ENCODE data around the gene MCMBP.
"Not testable (repeated sequence)": the region's sequence is repeated elsewhere in the genome, so short reads cannot be mapped to it uniquely, and the experiment has no call there.

MCMBP gene

DNA sequence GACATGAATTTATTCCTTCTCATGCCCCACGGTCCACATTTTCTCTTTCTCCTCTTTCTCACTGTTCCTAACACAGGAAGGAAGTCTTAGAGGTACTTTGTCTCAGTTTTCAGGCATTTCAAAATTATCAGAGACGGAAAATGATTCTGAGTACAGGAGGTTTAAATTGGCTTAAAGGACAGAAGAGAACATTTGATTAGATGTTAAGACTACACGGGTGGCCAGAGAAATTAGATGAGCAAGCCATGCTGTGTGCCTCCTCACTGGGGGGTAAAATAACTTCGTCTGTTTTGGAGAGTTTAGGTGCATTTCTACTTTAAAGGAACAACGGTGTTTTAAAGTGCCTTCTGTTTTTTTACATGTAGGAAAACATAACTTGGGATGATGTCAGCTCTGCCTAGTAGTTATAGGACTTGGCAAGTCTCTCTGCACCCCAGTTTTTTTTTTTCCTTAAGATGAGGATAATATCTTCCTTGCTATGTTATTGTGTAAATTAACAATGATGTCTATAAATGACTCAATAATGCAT lies 66.9 kb downstream of the MCMBP start:
- Histone ChIP-seq H3K27me3 (ENCODE audit: insufficient read depth, low read depth, severe bottlenecking) (no peaks in the 10 kb centered on the region), H3K9me3 (ENCODE audit: severe bottlenecking) (no peaks in the 10 kb centered on the region), H3K27ac (no peak overlapping the region), H3K4me3 (ENCODE audit: low read depth, low read length) (no peak overlapping the region), H3K36me3 (peaks cover 17% of the 10 kb centered on the region)
- TF ChIP-seq, protein P1, sequence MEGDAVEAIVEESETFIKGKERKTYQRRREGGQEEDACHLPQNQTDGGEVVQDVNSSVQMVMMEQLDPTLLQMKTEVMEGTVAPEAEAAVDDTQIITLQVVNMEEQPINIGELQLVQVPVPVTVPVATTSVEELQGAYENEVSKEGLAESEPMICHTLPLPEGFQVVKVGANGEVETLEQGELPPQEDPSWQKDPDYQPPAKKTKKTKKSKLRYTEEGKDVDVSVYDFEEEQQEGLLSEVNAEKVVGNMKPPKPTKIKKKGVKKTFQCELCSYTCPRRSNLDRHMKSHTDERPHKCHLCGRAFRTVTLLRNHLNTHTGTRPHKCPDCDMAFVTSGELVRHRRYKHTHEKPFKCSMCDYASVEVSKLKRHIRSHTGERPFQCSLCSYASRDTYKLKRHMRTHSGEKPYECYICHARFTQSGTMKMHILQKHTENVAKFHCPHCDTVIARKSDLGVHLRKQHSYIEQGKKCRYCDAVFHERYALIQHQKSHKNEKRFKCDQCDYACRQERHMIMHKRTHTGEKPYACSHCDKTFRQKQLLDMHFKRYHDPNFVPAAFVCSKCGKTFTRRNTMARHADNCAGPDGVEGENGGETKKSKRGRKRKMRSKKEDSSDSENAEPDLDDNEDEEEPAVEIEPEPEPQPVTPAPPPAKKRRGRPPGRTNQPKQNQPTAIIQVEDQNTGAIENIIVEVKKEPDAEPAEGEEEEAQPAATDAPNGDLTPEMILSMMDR (IDR thresholded peaks at IDR 0.05; ENCODE audit: low read depth, low read length) = no peak
- no peak for DNase-seq

DNA sequence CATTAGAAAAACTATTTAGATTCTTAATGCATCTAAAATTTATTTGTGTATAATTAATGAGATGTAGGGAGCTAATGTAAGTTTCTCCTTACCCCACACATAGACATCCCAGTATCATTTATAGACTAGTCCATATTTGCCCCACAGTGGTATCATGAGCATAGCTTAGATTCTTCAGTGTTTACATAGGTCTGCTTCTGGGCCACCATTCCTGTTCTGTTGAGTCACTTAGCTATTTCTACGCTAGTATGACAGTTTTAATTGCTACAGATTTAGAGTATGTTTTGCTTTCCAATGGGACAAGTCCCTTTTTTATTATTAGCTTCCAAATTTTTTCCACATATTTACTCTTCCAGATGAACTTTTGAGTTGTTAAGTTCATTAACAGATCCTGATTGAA lies 69.4 kb downstream of the MCMBP start:
- Histone ChIP-seq H3K27ac (no peak overlapping the region), H3K27me3 (ENCODE audit: insufficient read depth, low read depth, severe bottlenecking) (no peaks in the 10 kb centered on the region)
- DNase-seq = no peak

DNA sequence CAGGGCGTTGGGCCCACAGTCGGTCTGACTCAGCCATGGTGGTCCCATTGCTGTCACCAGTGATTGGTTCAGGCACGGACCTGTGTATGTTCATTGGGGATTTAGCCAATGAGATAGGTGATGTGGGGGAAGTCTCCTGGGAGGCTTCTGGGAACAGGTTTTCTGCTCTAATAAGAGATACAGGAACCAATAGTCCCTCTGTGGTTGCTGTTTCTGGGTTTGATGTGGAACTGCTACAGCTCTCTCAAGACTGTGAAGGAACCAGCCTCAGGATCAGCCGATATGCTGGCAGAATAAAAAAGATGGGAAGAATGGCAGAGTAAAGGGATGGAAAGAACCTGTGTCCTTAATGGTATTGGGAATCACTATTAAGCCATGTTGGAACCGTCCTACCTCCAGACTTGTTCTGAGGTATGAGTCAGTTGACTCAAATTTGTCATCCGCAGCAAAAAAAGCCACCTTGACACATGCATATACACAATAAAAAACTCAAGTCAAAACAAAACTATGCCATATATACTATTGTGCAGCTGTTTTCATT lies 70.6 kb downstream of the MCMBP start:
- Histone ChIP-seq H3K27me3 (ENCODE audit: insufficient read depth, low read depth, severe bottlenecking) (no peaks in the 10 kb centered on the region), H3K9me3 (ENCODE audit: severe bottlenecking) (no peaks in the 10 kb centered on the region), H3K36me3 (peaks cover 29% of the 10 kb centered on the region), H3K27ac (no peak overlapping the region), H3K4me3 (ENCODE audit: low read depth, low read length) (no peak overlapping the region)
- DNase-seq = no peak
- TF ChIP-seq, protein P1 (IDR thresholded peaks at IDR 0.05; ENCODE audit: low read depth, low read length) = no peak

More for the DNA sequence above, 69.4 kb downstream of the MCMBP start:
- peaks cover 25% of the 10 kb centered on the region for H3K36me3 ChIP-seq
- TF ChIP-seq, protein P1 (IDR thresholded peaks at IDR 0.05; ENCODE audit: low read depth, low read length) = no peak
- H3K9me3 ChIP-seq (ENCODE audit: severe bottlenecking) = no peaks in the 10 kb centered on the region
- H3K4me3 ChIP-seq (ENCODE audit: low read depth, low read length) = no peak overlapping the region

DNA sequence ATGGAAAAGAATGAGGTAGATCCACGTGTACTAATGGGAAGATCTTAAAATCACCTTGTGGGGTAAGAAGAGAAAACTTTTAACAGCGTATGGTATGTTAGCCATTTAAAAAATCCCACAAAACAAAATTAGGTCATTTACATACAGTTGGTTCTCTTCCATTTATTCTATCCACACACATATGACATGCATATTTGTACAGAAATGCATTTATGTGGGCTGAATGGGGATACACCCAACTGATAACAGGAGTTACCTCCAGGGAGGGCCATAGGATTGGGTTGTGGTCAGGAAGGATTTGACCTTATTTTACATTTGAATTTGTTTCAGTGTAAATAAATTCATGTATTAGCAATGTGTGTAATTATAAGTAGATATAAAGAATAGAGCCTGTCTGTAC lies 71.5 kb downstream of the MCMBP start:
- H3K36me3 ChIP-seq = peaks cover 37% of the 10 kb centered on the region
- no peak overlapping the region for H3K27ac ChIP-seq
- no peak overlapping the region for H3K4me3 ChIP-seq (ENCODE audit: low read depth, low read length)
- TF ChIP-seq, protein P1 (IDR thresholded peaks at IDR 0.05; ENCODE audit: low read depth, low read length) = no peak
- H3K9me3 ChIP-seq (ENCODE audit: severe bottlenecking) = no peaks in the 10 kb centered on the region
- no peak for DNase-seq
- no peaks in the 10 kb centered on the region for H3K27me3 ChIP-seq (ENCODE audit: insufficient read depth, low read depth, severe bottlenecking)

DNA sequence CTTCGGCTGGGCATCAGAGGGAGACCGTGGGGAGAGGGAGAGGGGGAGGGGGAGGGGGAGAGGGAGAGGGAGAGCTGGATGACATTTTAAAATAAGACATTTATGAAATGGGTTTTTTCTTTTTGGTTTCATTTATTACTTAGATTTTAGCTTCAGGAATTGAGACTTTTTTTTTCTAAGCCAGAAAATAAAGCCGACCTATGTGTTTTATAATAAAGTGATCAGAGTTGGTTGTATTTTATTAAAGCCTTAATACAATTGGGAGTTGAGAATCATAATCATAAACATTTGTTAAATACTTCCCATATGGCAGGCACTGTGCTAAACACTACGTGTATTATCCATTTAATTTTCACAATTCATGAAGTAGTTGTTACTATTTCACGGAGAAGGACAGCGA lies 76.6 kb downstream of the MCMBP start:
- TF ChIP-seq, protein P1 (IDR thresholded peaks at IDR 0.05; ENCODE audit: low read depth, low read length) = no peak
- Histone ChIP-seq H3K36me3 (peaks cover 26% of the 10 kb centered on the region), H3K4me3 (ENCODE audit: low read depth, low read length) (no peak overlapping the region)

DNA sequence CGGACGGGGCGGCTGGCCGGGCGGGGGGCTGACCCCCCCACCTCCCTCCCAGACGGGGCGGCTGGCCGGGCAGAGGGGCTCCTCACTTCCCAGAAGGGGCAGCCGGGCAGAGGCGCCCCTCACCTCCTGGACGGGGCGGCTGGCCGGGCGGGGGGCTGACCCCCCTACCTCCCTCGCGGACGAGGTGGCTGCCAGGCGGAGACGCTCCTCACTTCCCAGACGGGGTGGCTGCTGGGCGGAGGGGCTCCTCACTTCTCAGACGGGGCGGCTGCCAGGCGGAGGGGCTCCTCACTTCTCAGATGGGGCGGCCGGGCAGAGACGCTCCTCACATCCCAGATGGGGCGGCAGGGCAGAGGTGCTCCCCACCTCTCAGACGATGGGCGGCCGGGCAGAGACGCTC lies 77.5 kb downstream of the MCMBP start:
- not testable (repeated sequence) for H3K4me3 ChIP-seq (ENCODE audit: low read depth, low read length); H3K27me3 ChIP-seq (ENCODE audit: insufficient read depth, low read depth, severe bottlenecking); DNase-seq; H3K9me3 ChIP-seq (ENCODE audit: severe bottlenecking); H3K27ac ChIP-seq
- peaks cover 26% of the 10 kb centered on the region for H3K36me3 ChIP-seq

More for the DNA sequence above, 76.6 kb downstream of the MCMBP start:
- H3K27me3 ChIP-seq (ENCODE audit: insufficient read depth, low read depth, severe bottlenecking) = no peaks in the 10 kb centered on the region
- no peak for DNase-seq
- no peaks in the 10 kb centered on the region for H3K9me3 ChIP-seq (ENCODE audit: severe bottlenecking)
- no peak overlapping the region for H3K27ac ChIP-seq

Data from WERI-Rb-1 (cell line).